ENCODE data around the gene OTUB2.

The OTUB2 gene

DNA sequence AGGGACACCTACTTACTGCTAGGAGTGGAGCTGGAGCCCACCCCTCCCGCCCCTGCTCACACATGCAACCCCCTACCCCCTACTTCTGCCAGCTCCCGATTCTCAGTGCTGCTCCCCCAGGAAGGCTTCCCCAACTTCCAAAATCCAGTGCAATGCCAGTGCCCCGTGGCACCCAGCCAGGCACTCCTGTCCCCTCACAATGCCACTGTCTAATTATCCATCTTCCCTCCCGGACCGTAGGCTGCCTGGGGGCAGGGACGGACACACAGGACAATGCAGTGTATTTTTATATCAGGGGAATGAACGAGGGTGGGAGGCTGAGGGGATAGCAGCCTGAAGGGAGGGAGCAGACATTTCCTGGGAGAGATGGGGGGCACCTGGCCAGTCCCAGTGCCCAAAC lies 12.4 kb downstream of the OTUB2 start:
- H3K4me1 ChIP-seq (ENCODE audit: control insufficient read depth, insufficient read depth, low read length), result peaks cover 3% of the 10 kb centered on the region

DNA sequence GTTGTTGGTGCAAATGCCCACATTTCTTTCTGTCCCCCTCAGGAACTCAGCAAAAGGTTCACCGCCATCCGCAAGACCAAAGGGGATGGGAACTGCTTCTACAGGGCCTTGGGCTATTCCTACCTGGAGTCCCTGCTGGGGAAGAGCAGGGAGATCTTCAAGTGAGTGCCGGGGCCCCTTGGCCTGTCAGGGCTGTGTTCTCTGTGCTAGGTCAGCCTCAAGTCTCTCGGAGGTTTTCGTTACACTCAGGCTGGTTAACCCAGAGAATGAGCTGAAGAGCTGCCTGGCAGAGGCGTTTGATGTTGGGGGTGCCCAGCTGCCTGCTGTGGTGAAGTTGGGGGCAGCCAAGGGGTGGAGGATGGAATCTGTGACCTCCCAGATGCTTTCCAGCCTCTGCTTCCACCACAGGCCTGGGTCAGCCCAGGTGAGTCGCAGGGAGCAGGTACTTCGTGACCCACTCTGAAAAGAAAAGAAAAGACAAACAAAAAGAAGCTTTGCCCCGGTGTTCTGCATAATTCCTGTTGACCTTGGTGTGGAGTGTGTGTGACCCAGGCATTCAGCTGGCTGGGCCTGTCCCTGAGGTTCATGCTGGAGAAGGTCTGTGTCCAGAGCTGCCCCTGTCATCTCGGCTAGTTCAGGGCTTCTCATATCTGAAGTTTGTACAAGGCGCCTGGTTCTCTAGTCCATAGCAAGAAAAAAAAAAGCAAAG lies 12.9 kb downstream of the OTUB2 start:
- no peak overlapping the region for H3K4me3 ChIP-seq (ENCODE audit: low read depth, low read length)
- H3K9me3 ChIP-seq (ENCODE audit: control insufficient read depth, insufficient read depth, low read length), result no peaks in the 10 kb centered on the region
- H3K27me3 ChIP-seq (ENCODE audit: control insufficient read depth, insufficient read depth, low read length), result no peaks in the 10 kb centered on the region
- H3K9ac ChIP-seq (ENCODE audit: low read depth, low read length), result no peak overlapping the region
- H3K36me3 ChIP-seq (ENCODE audit: control insufficient read depth, insufficient read depth, low read length), result peaks cover 11% of the 10 kb centered on the region
- peaks cover 3% of the 10 kb centered on the region for H3K4me1 ChIP-seq (ENCODE audit: control insufficient read depth, insufficient read depth, low read length)

More for the DNA sequence above, 12.4 kb downstream of the OTUB2 start:
- Histone ChIP-seq H3K9ac (ENCODE audit: low read depth, low read length) (no peak overlapping the region), H3K9me3 (ENCODE audit: control insufficient read depth, insufficient read depth, low read length) (no peaks in the 10 kb centered on the region), H3K36me3 (ENCODE audit: control insufficient read depth, insufficient read depth, low read length) (peaks cover 7% of the 10 kb centered on the region), H3K27me3 (ENCODE audit: control insufficient read depth, insufficient read depth, low read length) (no peaks in the 10 kb centered on the region), H3K4me3 (ENCODE audit: low read depth, low read length) (no peak overlapping the region)

DNA sequence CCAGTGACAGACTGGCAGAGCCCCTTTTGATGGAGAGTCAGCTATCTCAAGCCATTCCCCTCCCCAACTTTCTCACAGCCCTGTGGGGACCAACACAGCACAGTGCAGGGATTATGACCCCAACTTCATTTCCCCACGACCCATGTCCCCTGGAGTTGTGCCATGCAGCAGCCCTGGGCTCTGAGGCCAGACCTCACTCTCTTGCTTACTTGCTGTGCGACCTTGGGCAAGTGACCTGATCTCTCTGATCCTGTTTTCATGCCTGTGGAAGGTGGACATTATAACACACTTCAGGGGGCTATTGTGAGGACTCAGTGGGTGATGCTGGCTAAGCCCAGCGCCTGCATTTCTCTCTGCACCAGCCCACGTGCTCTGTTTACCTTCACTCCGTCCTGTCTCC lies 14.1 kb downstream of the OTUB2 start:
- Histone ChIP-seq H3K4me1 (ENCODE audit: control insufficient read depth, insufficient read depth, low read length) (peaks cover 3% of the 10 kb centered on the region), H3K27me3 (ENCODE audit: control insufficient read depth, insufficient read depth, low read length) (no peaks in the 10 kb centered on the region), H3K9ac (ENCODE audit: low read depth, low read length) (no peak overlapping the region), H3K9me3 (ENCODE audit: control insufficient read depth, insufficient read depth, low read length) (no peaks in the 10 kb centered on the region), H3K4me3 (ENCODE audit: low read depth, low read length) (no peak overlapping the region), H3K36me3 (ENCODE audit: control insufficient read depth, insufficient read depth, low read length) (peaks cover 21% of the 10 kb centered on the region)

DNA sequence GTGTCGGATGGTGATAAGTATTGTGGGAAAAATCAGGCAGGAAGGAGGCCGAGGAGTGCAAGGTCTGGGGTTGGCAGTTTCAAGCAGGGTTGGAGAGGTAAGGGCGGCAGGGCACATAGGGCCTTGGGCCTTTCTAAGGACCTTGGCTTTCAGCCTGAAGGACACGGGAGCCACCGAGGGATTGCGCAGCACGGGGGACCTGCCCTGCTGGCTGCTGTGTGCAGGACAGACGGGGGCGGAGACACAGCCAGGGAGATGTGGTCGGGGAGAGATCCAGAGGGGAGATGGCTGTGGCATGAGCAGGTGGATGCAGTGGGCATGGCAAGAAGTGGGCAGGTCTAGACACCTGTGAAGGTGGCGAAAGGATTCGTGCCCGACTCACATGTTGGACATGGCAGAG lies 14.7 kb downstream of the OTUB2 start:
- H3K9me3 ChIP-seq (ENCODE audit: control insufficient read depth, insufficient read depth, low read length), result no peaks in the 10 kb centered on the region
- H3K36me3 ChIP-seq (ENCODE audit: control insufficient read depth, insufficient read depth, low read length), result peaks cover 26% of the 10 kb centered on the region
- H3K4me3 ChIP-seq (ENCODE audit: low read depth, low read length), result no peak overlapping the region
- peaks cover 3% of the 10 kb centered on the region for H3K4me1 ChIP-seq (ENCODE audit: control insufficient read depth, insufficient read depth, low read length)
- H3K27me3 ChIP-seq (ENCODE audit: control insufficient read depth, insufficient read depth, low read length), result no peaks in the 10 kb centered on the region
- no peak overlapping the region for H3K9ac ChIP-seq (ENCODE audit: low read depth, low read length)

DNA sequence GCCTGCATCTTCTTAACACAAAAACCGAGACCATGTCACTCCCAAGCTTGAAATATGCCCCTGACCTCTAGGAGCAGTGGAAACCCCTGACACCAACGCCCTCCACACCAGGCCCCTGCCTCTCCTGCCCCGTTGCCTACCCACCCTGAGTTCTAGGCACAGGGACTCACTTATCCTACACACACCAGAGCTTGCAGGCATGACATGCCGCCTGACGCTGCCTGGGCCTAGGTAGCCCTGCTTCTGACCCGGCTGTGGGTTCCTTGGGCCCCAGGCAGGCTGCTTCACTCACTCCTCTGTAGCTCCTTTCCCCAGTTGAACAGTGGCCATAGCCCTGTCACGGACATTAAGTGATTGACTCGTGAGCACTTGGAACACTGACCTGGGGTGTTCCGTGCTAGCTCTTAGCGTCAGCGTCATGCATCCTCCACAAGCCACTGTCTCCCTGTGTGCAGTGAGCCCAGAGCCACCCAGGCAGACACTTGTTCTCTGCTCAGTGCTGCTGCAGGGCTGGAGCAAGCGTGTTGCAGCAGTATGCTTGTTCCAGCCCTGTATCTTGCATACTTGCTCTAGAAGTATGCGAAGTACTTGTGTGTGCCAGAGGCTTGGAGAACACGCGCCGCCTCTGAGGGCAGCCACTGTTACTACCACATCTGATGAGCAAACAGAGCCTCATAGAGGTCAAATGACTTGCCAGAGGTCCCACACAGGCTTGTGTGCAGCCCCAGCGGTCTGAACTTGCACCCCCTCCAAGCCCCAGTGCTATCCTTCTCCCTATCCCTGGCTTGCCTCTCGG lies 15.6 kb downstream of the OTUB2 start:
- Histone ChIP-seq H3K4me1 (ENCODE audit: control insufficient read depth, insufficient read depth, low read length) (no peaks in the 10 kb centered on the region), H3K9ac (ENCODE audit: low read depth, low read length) (no peak overlapping the region), H3K9me3 (ENCODE audit: control insufficient read depth, insufficient read depth, low read length) (no peaks in the 10 kb centered on the region), H3K27me3 (ENCODE audit: control insufficient read depth, insufficient read depth, low read length) (no peaks in the 10 kb centered on the region), H3K4me3 (ENCODE audit: low read depth, low read length) (no peak overlapping the region), H3K36me3 (ENCODE audit: control insufficient read depth, insufficient read depth, low read length) (peaks cover 32% of the 10 kb centered on the region)

DNA sequence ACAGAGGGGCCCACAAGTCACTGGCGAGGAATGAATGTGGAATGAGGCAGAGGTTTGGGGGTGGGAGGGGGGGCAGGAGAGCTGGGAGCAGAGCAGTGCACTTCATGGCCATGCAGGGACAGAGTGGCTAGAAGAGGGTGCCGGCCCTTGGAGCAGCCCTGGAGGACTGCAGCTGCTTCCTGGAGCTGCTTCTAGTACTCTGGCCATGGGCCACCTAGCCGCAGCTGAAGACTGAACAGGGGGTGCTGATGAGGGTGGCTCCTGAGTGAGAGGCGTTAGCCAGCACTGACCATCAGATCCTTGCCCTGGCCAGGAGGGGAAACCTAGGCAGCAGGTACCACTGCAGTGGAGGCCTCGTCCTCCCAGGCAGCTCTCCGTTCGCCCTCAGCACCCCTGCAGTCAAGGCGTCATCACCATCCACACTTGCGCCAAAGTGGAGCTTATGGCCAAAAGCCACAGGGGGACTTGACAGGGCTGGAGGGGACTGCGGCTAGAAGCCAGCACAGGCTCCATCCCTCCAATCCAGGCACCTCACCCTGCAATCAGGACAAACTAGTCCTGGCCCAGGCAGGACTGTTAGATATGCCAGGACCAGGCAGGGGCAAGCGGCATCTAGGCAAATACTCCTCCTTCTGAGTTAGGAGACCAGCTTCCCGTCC lies 16.4 kb downstream of the OTUB2 start:
- no peak overlapping the region for H3K4me3 ChIP-seq (ENCODE audit: low read depth, low read length)
- no peaks in the 10 kb centered on the region for H3K27me3 ChIP-seq (ENCODE audit: control insufficient read depth, insufficient read depth, low read length)
- H3K9ac ChIP-seq (ENCODE audit: low read depth, low read length), result no peak overlapping the region
- peaks cover 37% of the 10 kb centered on the region for H3K36me3 ChIP-seq (ENCODE audit: control insufficient read depth, insufficient read depth, low read length)
- H3K4me1 ChIP-seq (ENCODE audit: control insufficient read depth, insufficient read depth, low read length), result no peaks in the 10 kb centered on the region
- no peaks in the 10 kb centered on the region for H3K9me3 ChIP-seq (ENCODE audit: control insufficient read depth, insufficient read depth, low read length)

DNA sequence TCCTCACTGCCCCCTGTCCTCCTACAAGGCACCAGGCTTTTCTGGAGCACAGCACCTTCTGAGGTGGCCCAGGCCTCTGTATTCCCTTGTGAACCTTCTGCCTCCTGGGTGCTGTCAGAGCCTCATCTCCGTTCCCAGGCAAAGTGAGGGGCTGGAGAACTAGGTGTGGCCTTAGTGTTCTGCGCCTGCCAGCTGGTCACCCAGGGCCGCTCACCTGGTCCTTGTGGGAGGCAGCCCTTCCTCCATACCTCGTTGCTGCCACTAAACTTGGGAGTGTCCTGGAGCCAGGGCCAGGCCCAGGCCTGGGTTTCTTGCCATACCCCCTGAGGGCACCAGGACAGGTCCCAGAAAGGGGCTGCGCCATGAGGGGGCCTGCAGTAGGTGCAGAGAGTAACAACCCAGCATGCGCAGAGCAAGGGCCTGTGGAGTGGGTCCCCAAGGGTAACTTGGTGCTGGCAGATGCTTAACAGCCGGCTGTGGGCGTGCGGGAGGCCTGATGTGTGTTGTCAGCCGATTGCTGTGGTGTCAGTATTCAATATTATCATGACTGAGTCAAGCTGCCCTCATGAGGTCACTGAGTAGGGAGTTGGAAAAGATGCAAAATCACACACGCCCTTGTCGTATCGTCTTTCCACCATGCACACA lies 17.1 kb downstream of the OTUB2 start:
- Histone ChIP-seq H3K9me3 (ENCODE audit: control insufficient read depth, insufficient read depth, low read length) (no peaks in the 10 kb centered on the region), H3K4me3 (ENCODE audit: low read depth, low read length) (no peak overlapping the region), H3K4me1 (ENCODE audit: control insufficient read depth, insufficient read depth, low read length) (no peaks in the 10 kb centered on the region), H3K27me3 (ENCODE audit: control insufficient read depth, insufficient read depth, low read length) (no peaks in the 10 kb centered on the region), H3K36me3 (ENCODE audit: control insufficient read depth, insufficient read depth, low read length) (peaks cover 38% of the 10 kb centered on the region), H3K9ac (ENCODE audit: low read depth, low read length) (no peak overlapping the region)

DNA sequence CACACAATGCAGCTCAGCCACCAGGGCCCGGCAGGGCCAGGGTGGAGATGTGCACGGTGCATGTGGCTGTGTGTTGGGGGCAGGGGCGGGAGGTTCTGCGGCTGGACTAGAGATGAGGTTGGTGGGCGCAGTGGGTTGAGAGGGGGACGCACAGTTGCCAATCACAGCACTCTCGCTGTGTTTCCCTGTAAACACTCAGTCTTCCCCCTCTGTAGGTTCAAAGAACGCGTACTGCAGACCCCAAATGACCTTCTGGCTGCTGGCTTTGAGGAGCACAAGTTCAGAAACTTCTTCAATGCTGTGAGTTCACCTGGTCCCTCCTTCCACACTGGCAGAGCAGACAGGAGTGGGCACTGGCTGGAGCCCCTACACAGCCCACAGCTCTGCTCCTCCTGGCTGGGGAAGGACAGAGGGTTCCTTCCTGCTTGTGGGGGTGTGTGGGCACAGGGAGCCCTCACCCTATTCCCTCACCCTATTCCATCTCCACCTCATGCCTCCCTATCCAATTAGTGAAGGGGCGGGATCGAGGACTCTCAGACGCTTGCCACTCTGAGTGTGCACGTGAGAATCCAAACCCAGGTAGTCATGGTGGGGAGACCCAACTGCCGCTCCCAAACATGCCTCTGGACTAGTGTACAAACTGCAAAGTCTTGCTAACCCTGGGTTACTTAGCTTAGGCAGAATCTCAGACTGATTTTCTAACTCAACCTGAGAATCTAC lies 17.8 kb downstream of the OTUB2 start:
- no peaks in the 10 kb centered on the region for H3K9me3 ChIP-seq (ENCODE audit: control insufficient read depth, insufficient read depth, low read length)
- H3K27me3 ChIP-seq (ENCODE audit: control insufficient read depth, insufficient read depth, low read length), result no peaks in the 10 kb centered on the region
- H3K36me3 ChIP-seq (ENCODE audit: control insufficient read depth, insufficient read depth, low read length), result peaks cover 38% of the 10 kb centered on the region
- no peaks in the 10 kb centered on the region for H3K4me1 ChIP-seq (ENCODE audit: control insufficient read depth, insufficient read depth, low read length)
- H3K9ac ChIP-seq (ENCODE audit: low read depth, low read length), result no peak overlapping the region
- H3K4me3 ChIP-seq (ENCODE audit: low read depth, low read length), result no peak overlapping the region

DNA sequence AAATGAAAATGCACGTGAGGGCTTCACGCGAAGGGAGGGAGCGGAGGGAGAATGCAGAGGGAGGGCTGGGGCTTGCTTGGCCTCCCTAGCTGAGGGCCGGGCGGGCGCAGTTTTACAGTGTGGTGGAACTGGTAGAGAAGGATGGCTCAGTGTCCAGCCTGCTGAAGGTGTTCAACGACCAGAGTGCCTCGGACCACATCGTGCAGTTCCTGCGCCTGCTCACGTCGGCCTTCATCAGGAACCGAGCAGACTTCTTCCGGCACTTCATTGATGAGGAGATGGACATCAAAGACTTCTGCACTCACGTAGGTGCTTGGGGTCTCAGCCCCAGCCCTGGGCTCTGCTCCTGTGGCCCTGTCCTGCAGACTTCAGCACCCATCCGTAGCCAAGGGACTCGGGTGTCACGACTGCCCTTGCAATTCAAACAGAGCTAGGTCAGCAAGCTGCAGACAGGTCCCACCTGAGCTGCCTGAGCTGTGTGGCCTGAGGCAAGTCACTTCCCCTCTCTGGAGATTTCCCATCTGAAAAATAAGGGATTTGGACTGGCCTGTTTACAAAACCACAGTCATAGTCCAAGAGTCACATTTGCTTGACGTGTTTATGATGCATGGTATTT lies 18.4 kb downstream of the OTUB2 start:
- H3K9ac ChIP-seq (ENCODE audit: low read depth, low read length), result no peak overlapping the region
- no peaks in the 10 kb centered on the region for H3K4me1 ChIP-seq (ENCODE audit: control insufficient read depth, insufficient read depth, low read length)
- no peaks in the 10 kb centered on the region for H3K9me3 ChIP-seq (ENCODE audit: control insufficient read depth, insufficient read depth, low read length)
- peaks cover 43% of the 10 kb centered on the region for H3K36me3 ChIP-seq (ENCODE audit: control insufficient read depth, insufficient read depth, low read length)
- H3K27me3 ChIP-seq (ENCODE audit: control insufficient read depth, insufficient read depth, low read length), result no peaks in the 10 kb centered on the region
- no peak overlapping the region for H3K4me3 ChIP-seq (ENCODE audit: low read depth, low read length)

DNA sequence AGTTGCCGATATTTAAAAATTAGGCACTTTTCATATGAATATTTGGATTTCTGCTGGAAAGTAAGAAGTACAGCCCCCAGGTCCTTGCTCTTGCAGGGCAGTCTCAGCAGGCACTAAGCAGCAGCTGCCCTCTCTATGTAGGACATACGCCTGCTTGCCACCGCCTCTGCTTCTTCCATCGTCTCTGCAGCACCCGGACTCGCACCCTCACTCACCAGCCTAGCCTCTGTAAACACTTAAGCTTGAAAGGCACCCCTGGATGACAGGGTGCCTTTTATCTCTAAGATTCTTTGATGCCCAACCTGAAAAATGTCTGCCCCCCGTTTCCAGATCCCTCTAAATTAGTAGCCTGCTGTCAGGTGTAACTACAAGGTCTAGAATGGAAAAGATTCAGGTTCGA lies 19.0 kb downstream of the OTUB2 start:
- Histone ChIP-seq H3K9ac (ENCODE audit: low read depth, low read length) (no peak overlapping the region), H3K27me3 (ENCODE audit: control insufficient read depth, insufficient read depth, low read length) (no peaks in the 10 kb centered on the region), H3K36me3 (ENCODE audit: control insufficient read depth, insufficient read depth, low read length) (peaks cover 48% of the 10 kb centered on the region), H3K4me1 (ENCODE audit: control insufficient read depth, insufficient read depth, low read length) (no peaks in the 10 kb centered on the region), H3K9me3 (ENCODE audit: control insufficient read depth, insufficient read depth, low read length) (no peaks in the 10 kb centered on the region), H3K4me3 (ENCODE audit: low read depth, low read length) (no peak overlapping the region)

All from iPS-15b (cell line).